ENCODE results near the gene SPATA31C1. TPM values are rescaled to one million over a fixed set of nuclear protein-coding genes. Genes with fewer than 3 reads are reported as not detected.
A peak's percentile ranks its signal among the peaks of the same experiment; 100 is the strongest.
"Not testable (repeated sequence)": the region's sequence is repeated elsewhere in the genome, so short reads cannot be mapped to it uniquely, and the experiment has no call there.

The SPATA31C1 gene
- total RNA-seq, 1 donor from 2014 or later = not detected

- not testable (repeated sequence) for DNase-seq
Observed at GRCh38 chr9:87939096-87939495, 21.3 kb downstream of the SPATA31C1 start.

- DNase-seq = no peak
Observed at GRCh38 chr9:87944096-87944495, 26.3 kb downstream of the SPATA31C1 start.

- DNase-seq = no peak
Observed at GRCh38 chr9:87944682-87945081, 26.9 kb downstream of the SPATA31C1 start.

- DNase-seq = no peak
Observed at GRCh38 chr9:87950296-87950695, 32.5 kb downstream of the SPATA31C1 start.

- peak; percentile 55 for DNase-seq
Observed at GRCh38 chr9:87950765-87951488, 33.2 kb downstream of the SPATA31C1 start.

- DNase-seq = no peak
Observed at GRCh38 chr9:87954230-87954629, 36.5 kb downstream of the SPATA31C1 start.

GRCh38 chr9:87957839-87958238 is 40.1 kb downstream of the SPATA31C1 start:
- no peak for DNase-seq

GRCh38 chr9:87958591-87958990 is 40.8 kb downstream of the SPATA31C1 start:
- no peak for DNase-seq

GRCh38 chr9:87959916-87960581 is 42.3 kb downstream of the SPATA31C1 start:
- DNase-seq = no peak

GRCh38 chr9:87963770-87964169 is 46.0 kb downstream of the SPATA31C1 start:
- no peak for DNase-seq

- DNase-seq = no peak
Observed at GRCh38 chr9:87964826-87965225, 47.1 kb downstream of the SPATA31C1 start.

GRCh38 chr9:87968155-87968554 is 50.4 kb downstream of the SPATA31C1 start:
- DNase-seq = no peak

- DNase-seq = no peak
Observed at GRCh38 chr9:87970602-87971001, 52.8 kb downstream of the SPATA31C1 start.

- no peak for DNase-seq
Observed at GRCh38 chr9:87973122-87973521, 55.4 kb downstream of the SPATA31C1 start.

Other genes starting within 250 kb of the SPATA31C1 start
- 335 and 345 TPM in 2 replicates for gene CTSL, start 191.8 kb upstream of the SPATA31C1 start, total RNA-seq
- gene SPATA31E1, start 35.1 kb upstream of the SPATA31C1 start, total RNA-seq = not detected in 2 replicates
- gene CDK20, start 56.6 kb downstream of the SPATA31C1 start, total RNA-seq = 0.85 and 0.98 TPM in 2 replicates
- gene SPATA31C2, start 220.5 kb downstream of the SPATA31C1 start, total RNA-seq = not detected in 2 replicates